SW480 (cell line): ENCODE results near the gene PAQR4.

Source experiments
- DNase-seq: peaks from one replicate; pipeline ENCODE4 v3.0.0-alpha.2; 2016; ENCODE audit warnings: low spot score

The PAQR4 gene

GRCh38 chr16:3022208-3022683 is 53.1 kb downstream of the PAQR4 start:
- DNase-seq = peak; percentile 90

GRCh38 chr16:3022684-3023414 is 53.7 kb downstream of the PAQR4 start:
- DNase-seq = no peak
